HepG2 (cell line): ENCODE data around the gene KCNE4. TPM values are rescaled to one million over a fixed set of nuclear protein-coding genes. Genes with fewer than 3 reads are reported as not detected.

Source experiments
- ATAC-seq: fragments of 200-7000 bp; cut with Tn5 transposase; 3 replicates; pipeline ENCODE4 v1.9.1; 2020; ENCODE audit warnings: mild to moderate bottlenecking, moderate library complexity
- BruUV-seq: library from RNA; stranded (reverse); fragments of 400-500 nt; replicated peaks from 2 replicates; lab custom pipeline; 2021; lab: Mats Ljungman, UMichigan
- CTCF ChIA-PET: fragments of 300-600 bp; formaldehyde crosslinking; extraction: SDS; loops from one replicate; lab custom pipeline; 2021; ENCODE audit warnings: low total read pairs, inconsistent platforms, low intra/inter-chr PET ratio; lab: Yijun Ruan, JAX
- POLR2A ChIA-PET: fragments of 350-600 bp; sonication (Branson Sonifier 250); formaldehyde crosslinking; loops from one replicate; lab custom pipeline; 2020; ENCODE audit warnings: antibody characterized with exemption, inconsistent platforms; lab: Yijun Ruan, JAX
- DNase-seq: peaks from one replicate; pipeline ENCODE4 v3.0.0-alpha.2; 2015; ENCODE audit warnings: low spot score
- FAIRE-seq: peaks from 3 replicates; lab custom pipeline; 2011; peaks lifted over from hg19 to GRCh38; lab: Jason Lieb, UNC
- H2AFZ ChIP-seq: one replicate; pipeline ENCODE4 v1.6.1; 2011; ENCODE audit warnings: low read length, inconsistent platforms
- H3K27ac ChIP-seq: fragments of 300-600 bp; 3 replicates; pipeline ENCODE4 v1.8.0; 2011; ENCODE audit warnings: mixed run types, mild to moderate bottlenecking, mixed read lengths, low read length, inconsistent platforms; ENCODE audit not compliant: insufficient read depth; ENCODE audit errors: extremely low read length
- H3K27me3 ChIP-seq, 2 experiments: fragments of 200-600 bp in 1 of 2; 2 replicates in 1 of 2; 3 replicates in 1 of 2; pipeline versions ENCODE4 v1.6.0 to v1.8.0; 2011; ENCODE audit warnings: low read length in 2 of 2, mild to moderate bottlenecking in 2 of 2, moderate library complexity in 2 of 2, inconsistent platforms in 1 of 2; ENCODE audit not compliant: insufficient read depth in 2 of 2, control insufficient read depth in 1 of 2
- H3K36me3 ChIP-seq, 2 experiments: fragments of 200-600 bp in 1 of 2; replicated peaks in 1 of 2; 2 replicates in 1 of 2; 3 replicates in 1 of 2; pipeline versions ENCODE4 v1.5.1 to v1.8.0; 2011; ENCODE audit warnings: low read length in 2 of 2, inconsistent platforms in 1 of 2; ENCODE audit not compliant: insufficient read depth in 2 of 2, control insufficient read depth in 1 of 2
- H3K4me1 ChIP-seq: 2 replicates; pipeline ENCODE4 v1.5.1; 2012; ENCODE audit warnings: low read length, inconsistent platforms; ENCODE audit not compliant: insufficient read depth
- H3K4me2 ChIP-seq: 2 replicates; pipeline ENCODE4 v1.6.0; 2011; ENCODE audit warnings: low read depth, low read length, inconsistent platforms
- H3K4me3 ChIP-seq, 3 experiments: fragments of 200-600 bp in 1 of 3; sonication (generic), shearing (Covaris generic) in 1 of 3; replicated peaks in 1 of 3; 2 replicates each; pipeline ENCODE4 v1.5.1; 2011 to 2016; ENCODE audit warnings: low read length in 3 of 3, inconsistent platforms in 2 of 3, low read depth in 2 of 3, mild to moderate bottlenecking in 2 of 3, control low read depth in 1 of 3, mixed read lengths in 1 of 3; ENCODE audit not compliant: insufficient read depth in 1 of 3
- H3K79me2 ChIP-seq: one replicate; pipeline ENCODE4 v1.6.1; 2011; ENCODE audit warnings: low read length, inconsistent platforms; ENCODE audit not compliant: insufficient read depth
- H3K9ac ChIP-seq: 2 replicates; pipeline ENCODE4 v1.6.0; 2011; ENCODE audit warnings: mild to moderate bottlenecking, low read depth, low read length, inconsistent platforms; ENCODE audit not compliant: insufficient read depth
- H3K9me3 ChIP-seq: 2 replicates; pipeline ENCODE4 v1.5.1; 2012; ENCODE audit warnings: mild to moderate bottlenecking, low read length
- H4K20me1 ChIP-seq: 2 replicates; pipeline ENCODE4 v1.6.0; 2011; ENCODE audit warnings: inconsistent platforms, mild to moderate bottlenecking, low read length, moderate library complexity; ENCODE audit not compliant: insufficient read depth
- ERF ChIP-seq: IDR thresholded peaks from 2 replicates; pipeline ENCODE4 v1.6.1; 2018; ENCODE audit warnings: missing biosample characterization, missing genetic modification reagents
- FLYWCH1 ChIP-seq: sonication (generic); formaldehyde crosslinking; IDR thresholded peaks from 2 replicates; pipeline ENCODE4 v1.8.1; 2023; ENCODE audit warnings: mild to moderate bottlenecking, missing genetic modification reagents
- HOXA3 ChIP-seq: sonication (generic); formaldehyde crosslinking; IDR thresholded peaks from 2 replicates; pipeline ENCODE4 v1.5.0; 2020; ENCODE audit warnings: missing genetic modification reagents
- MAFK ChIP-seq, 2 experiments: IDR thresholded peaks in 1 of 2; conservative IDR thresholded peaks in 1 of 2; 2 replicates each; pipeline ENCODE4 v1.6.1; 2011; ENCODE audit warnings: improper control_type of control experiment in 2 of 2, low read length in 2 of 2
- MED8 ChIP-seq: sonication (generic); formaldehyde crosslinking; IDR thresholded peaks from 2 replicates; pipeline ENCODE4 v1.8.1; 2023; ENCODE audit warnings: mild to moderate bottlenecking, missing genetic modification reagents; ENCODE audit not compliant: insufficient replicate concordance
- SMARCC2 ChIP-seq: fragments of 450-650 bp; IDR thresholded peaks from 2 replicates; pipeline ENCODE4 v1.6.1; 2017; ENCODE audit warnings: antibody characterized with exemption, mild to moderate bottlenecking
- SP4 ChIP-seq: sonication (generic); formaldehyde crosslinking; IDR thresholded peaks from 2 replicates; pipeline ENCODE4 v1.8.1; 2023; ENCODE audit warnings: mild to moderate bottlenecking, missing genetic modification reagents
- SP5 ChIP-seq: IDR thresholded peaks from 2 replicates; pipeline ENCODE4 v1.6.1; 2016; ENCODE audit warnings: low read depth, borderline replicate concordance
- SYNCRIP ChIP-seq: fragments of 200-400 bp; formaldehyde crosslinking; IDR thresholded peaks from 2 replicates; pipeline ENCODE4 v1.6.1; 2018; ENCODE audit warnings: mild to moderate bottlenecking, low read depth, low read length; ENCODE audit not compliant: insufficient read depth
- ZFP36L2 ChIP-seq: sonication (generic); formaldehyde crosslinking; IDR thresholded peaks from 2 replicates; pipeline ENCODE4 v1.4.0; 2020; ENCODE audit warnings: missing genetic modification reagents
- ZKSCAN5 ChIP-seq: sonication (generic); formaldehyde crosslinking; IDR thresholded peaks from 2 replicates; pipeline ENCODE4 v1.5.1; 2020; ENCODE audit warnings: mild to moderate bottlenecking, missing genetic modification reagents
- ZNF121 ChIP-seq: sonication (generic); formaldehyde crosslinking; IDR thresholded peaks from 2 replicates; pipeline ENCODE4 v1.5.0; 2020; ENCODE audit warnings: mild to moderate bottlenecking, missing genetic modification reagents
- ZNF205 ChIP-seq: IDR thresholded peaks from 2 replicates; pipeline ENCODE4 v1.6.1; 2018; ENCODE audit warnings: missing biosample characterization, missing genetic modification reagents
- ZNF225 ChIP-seq: sonication (generic); formaldehyde crosslinking; IDR thresholded peaks from 2 replicates; pipeline ENCODE4 v1.4.0; 2020; ENCODE audit warnings: mild to moderate bottlenecking, missing genetic modification reagents
- ZNF34 ChIP-seq: sonication (generic); formaldehyde crosslinking; IDR thresholded peaks from 2 replicates; pipeline ENCODE4 v1.4.0; 2020; ENCODE audit warnings: mild to moderate bottlenecking, missing genetic modification reagents, borderline replicate concordance
- ZNF383 ChIP-seq: sonication (generic); formaldehyde crosslinking; IDR thresholded peaks from 2 replicates; pipeline ENCODE4 v1.4.0; 2020; ENCODE audit warnings: missing genetic modification reagents, mild to moderate bottlenecking, borderline replicate concordance
- ZNF614 ChIP-seq: IDR thresholded peaks from 2 replicates; pipeline ENCODE4 v1.6.1; 2018; ENCODE audit warnings: missing biosample characterization, missing genetic modification reagents, inconsistent platforms, borderline replicate concordance
- ZSCAN20 ChIP-seq: sonication (generic); formaldehyde crosslinking; IDR thresholded peaks from 2 replicates; pipeline ENCODE4 v1.4.0; 2020; ENCODE audit warnings: missing genetic modification reagents, mild to moderate bottlenecking, borderline replicate concordance
- ZSCAN21 ChIP-seq: sonication (generic); formaldehyde crosslinking; IDR thresholded peaks from 2 replicates; pipeline ENCODE4 v1.8.0; 2022; ENCODE audit warnings: mild to moderate bottlenecking, missing genetic modification reagents, moderate library complexity, borderline replicate concordance
- WGBS: methylation state at CpG from one replicate; pipeline ENCODE4 v1.1.6; 2017; ENCODE audit warnings: low lambda C conversion rate; 5-methylcytosine and 5-hydroxymethylcytosine counted together
- in situ Hi-C: cut with HindIII; loops from 2 replicates; pipeline ENCODE4 v1.10.0; 2017; ENCODE audit warnings: low pct_unique_long_range_greater_than_20kb; ENCODE audit not compliant: extremely low pct_ligation_motif_present
- intact Hi-C: fragments of 100-400 bp; cut with micrococcal nuclease; formaldehyde crosslinking; loops from one replicate; pipeline ENCODE4 v1.10.0; 2022; ENCODE audit not compliant: unreplicated experiment
- polyA plus RNA-seq, 8 experiments: library from polyadenylated mRNA; depleted of rRNA in 3 of 8; stranded (reverse) in 7 of 8; unstranded in 1 of 8; fragments of >200 nt; fragmentation: Illumina TruSeq in 4 of 8; extraction: Trizol in 4 of 8; gene quantifications; 2 replicates each; pipeline versions ENCODE4 v1.2.1 to v1.2.3, GENCODE V29; 2011 to 2016; ENCODE audit warnings: low read depth in 4 of 8, missing spikeins in 1 of 8, mixed read lengths in 1 of 8; ENCODE audit not compliant: insufficient read depth in 1 of 8
- total RNA-seq, 5 experiments: library from RNA; depleted of rRNA; stranded (reverse); fragments of >200 nt; fragmentation: Illumina TruSeq; extraction: Trizol; gene quantifications; 2 replicates each; pipeline ENCODE4 v1.2.3, GENCODE V29; 2016; ENCODE audit warnings: low read depth in 1 of 5
- TF ChIP-seq, protein P1 (sequence below): sonication (generic); formaldehyde crosslinking; IDR thresholded peaks from 2 replicates; pipeline ENCODE4 v1.4.0; 2020; ENCODE audit warnings: mild to moderate bottlenecking, missing genetic modification reagents
- TF ChIP-seq, protein P2 (sequence below): sonication (generic); formaldehyde crosslinking; IDR thresholded peaks from 2 replicates; pipeline ENCODE4 v1.9.0; 2022; ENCODE audit warnings: low read depth, missing genetic modification reagents

KCNE4 gene
- total and polyA plus RNA-seq, 2 of the 13 experiments (the other 11 are each of a cell fraction or from before 2014, with no cell fraction given): not detected

DNA sequence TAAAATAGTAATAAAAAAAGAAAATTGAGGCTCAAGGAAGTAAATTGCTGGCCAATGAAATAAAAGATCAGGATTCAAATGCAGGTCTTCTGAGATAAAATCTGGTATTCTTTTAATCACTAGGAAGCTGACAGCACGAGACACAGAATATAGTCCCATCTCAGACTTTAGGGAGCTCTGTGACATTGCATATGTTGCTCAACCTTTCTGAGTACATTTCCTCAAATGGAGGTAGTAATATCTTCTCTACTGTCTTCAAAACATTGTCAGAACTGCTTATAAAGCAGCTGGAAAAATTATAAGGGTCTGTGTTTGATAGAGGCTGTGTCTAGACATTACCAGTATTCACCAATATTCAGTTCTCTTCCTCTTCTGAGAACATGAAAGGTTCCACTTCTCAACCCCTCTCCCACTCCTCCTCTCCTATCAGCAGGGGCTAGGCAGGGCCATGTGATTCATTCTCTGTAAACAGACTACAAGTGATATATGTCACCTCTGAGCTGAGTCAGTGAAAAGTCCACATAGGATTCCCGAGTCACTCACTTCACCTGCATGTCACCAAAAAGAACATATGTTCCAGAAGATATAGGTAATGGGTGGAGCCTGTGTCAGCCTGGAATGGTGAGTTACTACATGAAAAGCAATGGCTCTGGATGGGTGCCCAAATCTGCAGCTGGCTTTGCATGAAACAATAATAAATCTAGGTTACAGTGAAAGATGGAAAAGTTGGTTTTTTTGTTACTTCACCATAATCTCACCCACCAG lies 7.1 kb downstream of the KCNE4 start (continued):
- TF ChIP-seq, protein P1, sequence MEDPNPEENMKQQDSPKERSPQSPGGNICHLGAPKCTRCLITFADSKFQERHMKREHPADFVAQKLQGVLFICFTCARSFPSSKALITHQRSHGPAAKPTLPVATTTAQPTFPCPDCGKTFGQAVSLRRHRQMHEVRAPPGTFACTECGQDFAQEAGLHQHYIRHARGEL (CRISPR knock-in tag): no peak
- TF ChIP-seq MAFK (conservative IDR thresholded peaks at IDR 0.05 in 1 of 2, IDR thresholded peaks at IDR 0.05 in 1 of 2; ENCODE audit: low read length in 2 of 2) (peak; percentile 50 to 55), HOXA3 (CRISPR knock-in tag) (no peak), ZNF121 (CRISPR knock-in tag) (no peak), FLYWCH1 (no peak), SMARCC2 (no peak), ZSCAN20 (CRISPR knock-in tag) (no peak), ZNF34 (CRISPR knock-in tag) (no peak), ZKSCAN5 (CRISPR knock-in tag) (no peak)
- TF ChIP-seq, all 625 proteins: peak for 5

DNA sequence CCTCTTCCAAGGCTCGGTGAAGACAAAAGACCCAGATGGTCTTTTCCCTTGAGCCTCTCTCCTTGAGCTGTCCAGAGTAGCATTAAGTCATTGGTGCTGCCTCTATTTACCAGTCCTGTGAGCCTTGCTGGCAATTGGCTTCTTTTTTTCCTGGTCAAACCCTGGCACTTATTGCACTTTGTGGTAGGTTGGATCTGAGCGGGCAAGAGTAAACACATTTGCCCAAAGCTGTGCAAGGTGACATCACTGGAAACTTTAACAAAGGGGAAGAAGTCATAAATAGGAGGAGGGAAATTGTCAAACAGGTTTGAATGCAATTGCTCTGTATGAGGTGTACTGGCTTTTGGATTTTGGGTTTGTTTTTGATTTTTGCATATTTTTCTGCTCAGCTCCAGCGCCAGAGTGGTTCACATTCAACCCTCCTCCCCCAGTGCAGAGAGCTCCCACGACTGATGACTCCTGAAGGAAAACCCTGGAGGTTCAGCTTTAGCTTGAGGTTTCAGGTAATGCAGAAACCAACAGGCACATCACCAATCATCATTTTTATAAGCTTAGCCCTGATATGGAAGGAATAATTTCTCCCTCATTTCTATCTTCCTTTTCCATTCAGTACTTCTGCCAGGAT lies 8.3 kb downstream of the KCNE4 start:
- H3K79me2 ChIP-seq: no peaks in the 10 kb centered on the region
- ATAC-seq (no peak), FAIRE-seq (no peak), DNase-seq (no peak)
- 9% methylated on average over 4 of the region's 4 CpGs for WGBS
- H3K4me3 ChIP-seq: no peak overlapping the region
- no peaks in the 10 kb centered on the region for H3K9me3 ChIP-seq
- in situ Hi-C loops (no loop called here), intact Hi-C loops (no loop called here)
- TF ChIP-seq ZNF205 (CRISPR knock-in tag): no peak
- no peak for TF ChIP-seq ZSCAN21 (CRISPR knock-in tag)
- TF ChIP-seq ZNF225 (CRISPR knock-in tag): no peak
- TF ChIP-seq SYNCRIP: no peak
- TF ChIP-seq MED8: no peak
- no peak for TF ChIP-seq SP5
- TF ChIP-seq, protein P2, sequence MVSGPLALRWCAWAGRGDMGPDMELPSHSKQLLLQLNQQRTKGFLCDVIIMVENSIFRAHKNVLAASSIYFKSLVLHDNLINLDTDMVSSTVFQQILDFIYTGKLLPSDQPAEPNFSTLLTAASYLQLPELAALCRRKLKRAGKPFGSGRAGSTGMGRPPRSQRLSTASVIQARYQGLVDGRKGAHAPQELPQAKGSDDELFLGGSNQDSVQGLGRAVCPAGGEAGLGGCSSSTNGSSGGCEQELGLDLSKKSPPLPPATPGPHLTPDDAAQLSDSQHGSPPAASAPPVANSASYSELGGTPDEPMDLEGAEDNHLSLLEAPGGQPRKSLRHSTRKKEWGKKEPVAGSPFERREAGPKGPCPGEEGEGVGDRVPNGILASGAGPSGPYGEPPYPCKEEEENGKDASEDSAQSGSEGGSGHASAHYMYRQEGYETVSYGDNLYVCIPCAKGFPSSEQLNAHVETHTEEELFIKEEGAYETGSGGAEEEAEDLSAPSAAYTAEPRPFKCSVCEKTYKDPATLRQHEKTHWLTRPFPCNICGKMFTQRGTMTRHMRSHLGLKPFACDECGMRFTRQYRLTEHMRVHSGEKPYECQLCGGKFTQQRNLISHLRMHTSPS (CRISPR knock-in tag): no peak
- TF ChIP-seq ZNF383 (CRISPR knock-in tag): no peak
- no peak for TF ChIP-seq SP4
- no peak for TF ChIP-seq ERF (CRISPR knock-in tag)
- TF ChIP-seq ZNF614 (CRISPR knock-in tag): no peak
- no peak for TF ChIP-seq ZFP36L2 (CRISPR knock-in tag)
- H3K36me3 ChIP-seq: no peaks in the 10 kb centered on the region
- BruUV-seq: no TSS peak
- H2AFZ ChIP-seq: no peak overlapping the region
- no peaks in the 10 kb centered on the region for H4K20me1 ChIP-seq
- H3K4me1 ChIP-seq: no peaks in the 10 kb centered on the region
- no peaks in the 10 kb centered on the region; a peak in 1 of 5 replicates for H3K27me3 ChIP-seq
- ChIA-PET CTCF (no interaction called here), POLR2A (no interaction called here)
- no peak overlapping the region for H3K9ac ChIP-seq
- no peak overlapping the region for H3K4me2 ChIP-seq
- H3K27ac ChIP-seq: no peak overlapping the region
